ES-I3 (cell line): ENCODE results near the gene CD8B.
"Not testable (repeated sequence)": the region's sequence is repeated elsewhere in the genome, so short reads cannot be mapped to it uniquely, and the experiment has no call there.

ENCODE experiments used
- H3K36me3 ChIP-seq: 2 replicates; pipeline ENCODE4 v1.6.1; 2013; ENCODE audit warnings: mild to moderate bottlenecking, low read length, control low read depth, moderate library complexity; ENCODE audit not compliant: insufficient read depth
- H3K4me1 ChIP-seq: 2 replicates; pipeline ENCODE4 v1.6.1; 2013; ENCODE audit warnings: mild to moderate bottlenecking, control low read depth, low read length; ENCODE audit not compliant: insufficient read depth
- H3K9ac ChIP-seq: 2 replicates; pipeline ENCODE4 v1.6.1; 2013; ENCODE audit warnings: low read depth, mild to moderate bottlenecking, low read length, moderate library complexity
- H3K9me3 ChIP-seq: 2 replicates; pipeline ENCODE4 v1.6.1; 2013; ENCODE audit warnings: mild to moderate bottlenecking, low read length, moderate library complexity; ENCODE audit not compliant: control insufficient read depth, insufficient read depth

CD8B gene

DNA sequence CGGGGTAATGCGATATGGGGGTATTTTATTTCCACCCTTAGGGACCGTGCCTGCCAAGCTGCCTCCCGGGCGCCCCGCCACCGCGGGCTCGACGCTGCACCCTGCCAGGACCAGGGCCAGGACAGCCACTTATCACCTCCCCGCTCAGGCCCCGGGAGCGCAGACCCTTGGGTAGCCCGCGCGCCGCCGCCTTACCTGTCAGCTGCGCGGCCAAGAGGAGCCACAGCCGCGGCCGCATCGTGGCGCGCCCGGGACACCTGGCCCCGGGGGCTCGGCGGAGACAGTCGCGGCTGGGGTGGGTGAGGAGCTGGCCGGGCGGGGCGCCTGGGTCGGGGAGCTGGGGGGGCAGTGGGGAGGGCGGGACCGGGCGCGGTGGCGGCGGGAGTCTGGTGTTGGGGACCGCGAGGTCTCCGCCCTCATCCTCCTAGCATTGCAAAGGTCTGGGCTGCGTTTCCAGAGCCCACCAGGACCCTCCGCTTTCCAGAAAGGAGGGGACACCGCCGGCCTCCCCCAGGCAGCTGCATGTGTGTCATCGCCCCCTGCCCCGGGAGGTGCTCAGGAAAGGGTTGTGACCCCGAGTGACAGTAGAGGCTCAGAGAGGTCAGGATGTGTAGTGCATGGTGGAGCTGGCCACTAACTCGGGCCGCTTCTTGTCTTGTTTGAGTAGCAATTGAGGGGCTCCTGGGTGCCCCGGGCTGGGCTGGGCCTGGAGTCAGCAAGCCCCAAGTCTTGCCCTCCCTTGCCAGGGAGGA is at the start of gene CD8B:
TSS of gene CD8B (minus strand) at position 259 of the 752 bp plus-strand sequence. CDS start at position 238, 21 bp downstream.
- not testable (repeated sequence) for H3K36me3 ChIP-seq, H3K4me1 ChIP-seq, H3K9me3 ChIP-seq
- H3K9ac ChIP-seq = peak within 1 kb of the TSS; percentile 50; the same call in 1 of the 2 replicates

DNA sequence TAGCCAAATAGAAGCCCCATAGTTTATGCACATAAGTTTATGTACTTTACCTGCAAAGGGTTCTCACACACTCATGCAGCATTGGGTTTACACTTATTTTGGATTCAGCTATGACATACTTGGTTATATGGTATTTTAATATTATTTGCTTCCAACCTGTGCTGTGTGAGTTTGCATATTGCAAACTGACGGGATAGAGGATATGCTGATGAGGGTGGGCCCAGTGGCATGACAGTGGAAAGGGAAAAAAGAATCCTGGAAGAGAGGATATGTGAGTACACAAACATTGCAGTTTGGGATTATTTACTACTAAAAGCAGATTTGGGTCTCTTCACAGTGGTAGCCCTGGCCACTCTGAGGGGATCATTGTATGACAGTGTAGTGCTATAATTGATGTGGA is 44.2 kb upstream of the CD8B start:
- not testable (repeated sequence) for H3K4me1 ChIP-seq, H3K36me3 ChIP-seq, H3K9ac ChIP-seq, H3K9me3 ChIP-seq

DNA sequence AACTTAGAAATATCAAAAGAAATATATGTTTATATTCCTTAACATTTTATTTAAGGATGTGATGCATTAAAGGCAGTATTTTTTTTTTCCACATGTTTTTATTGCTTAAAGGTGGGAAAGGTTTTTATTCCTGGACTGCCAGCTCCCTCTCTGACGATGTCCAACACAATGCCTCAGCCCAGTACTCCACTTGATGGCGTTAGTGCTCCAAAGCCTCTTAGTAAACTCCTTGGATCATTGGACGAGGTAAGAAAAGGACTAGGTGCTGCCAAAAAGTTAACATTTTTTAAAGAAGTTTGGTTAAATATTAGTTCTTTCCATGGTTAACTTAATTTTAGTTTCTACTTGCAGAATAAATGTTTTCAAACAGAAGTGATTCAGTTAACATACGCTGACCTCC is 39.0 kb upstream of the CD8B start:
- H3K9me3 ChIP-seq, H3K4me1 ChIP-seq, H3K36me3 ChIP-seq, H3K9ac ChIP-seq: not testable (repeated sequence)

DNA sequence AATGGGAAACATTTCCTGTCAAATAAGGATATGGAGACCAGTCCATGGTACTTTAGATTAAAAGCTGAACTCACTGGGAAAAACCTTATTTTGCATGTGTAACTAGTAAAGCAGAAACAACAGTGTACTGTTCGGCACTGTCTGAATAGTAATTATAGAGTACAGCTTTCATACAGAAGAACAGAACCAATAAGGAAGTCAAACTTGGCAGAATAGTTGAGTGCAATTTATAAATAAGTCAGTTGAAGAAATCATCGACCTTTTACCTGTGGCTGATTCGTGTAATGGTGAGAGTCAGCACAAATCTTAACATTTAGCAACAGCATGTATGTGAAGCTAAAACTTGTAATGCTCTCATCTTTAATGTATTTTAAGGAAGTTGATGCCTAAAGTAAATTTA is 24.3 kb upstream of the CD8B start:
- H3K4me1 ChIP-seq, H3K9ac ChIP-seq, H3K36me3 ChIP-seq, H3K9me3 ChIP-seq: not testable (repeated sequence)

DNA sequence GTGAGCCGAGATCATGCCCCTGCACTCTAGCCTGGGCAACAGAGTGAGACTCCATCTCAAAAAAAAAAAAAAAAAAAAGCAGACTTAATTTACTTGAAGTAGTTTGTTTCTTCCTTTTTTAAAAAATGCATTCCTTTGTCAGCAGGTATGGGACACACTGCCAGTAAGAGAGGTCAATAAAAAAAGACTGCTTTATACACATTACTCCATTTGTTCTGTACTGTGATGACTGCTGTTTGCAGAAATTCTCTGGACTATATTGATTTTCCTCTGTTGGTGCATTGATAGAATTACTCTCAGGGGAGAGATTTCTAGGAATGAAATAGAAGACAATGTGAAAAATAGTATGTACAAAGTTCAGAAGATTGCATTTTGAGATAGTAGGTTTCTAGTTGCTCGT is 21.2 kb upstream of the CD8B start:
- not testable (repeated sequence) for H3K4me1 ChIP-seq, H3K36me3 ChIP-seq, H3K9ac ChIP-seq, H3K9me3 ChIP-seq

DNA sequence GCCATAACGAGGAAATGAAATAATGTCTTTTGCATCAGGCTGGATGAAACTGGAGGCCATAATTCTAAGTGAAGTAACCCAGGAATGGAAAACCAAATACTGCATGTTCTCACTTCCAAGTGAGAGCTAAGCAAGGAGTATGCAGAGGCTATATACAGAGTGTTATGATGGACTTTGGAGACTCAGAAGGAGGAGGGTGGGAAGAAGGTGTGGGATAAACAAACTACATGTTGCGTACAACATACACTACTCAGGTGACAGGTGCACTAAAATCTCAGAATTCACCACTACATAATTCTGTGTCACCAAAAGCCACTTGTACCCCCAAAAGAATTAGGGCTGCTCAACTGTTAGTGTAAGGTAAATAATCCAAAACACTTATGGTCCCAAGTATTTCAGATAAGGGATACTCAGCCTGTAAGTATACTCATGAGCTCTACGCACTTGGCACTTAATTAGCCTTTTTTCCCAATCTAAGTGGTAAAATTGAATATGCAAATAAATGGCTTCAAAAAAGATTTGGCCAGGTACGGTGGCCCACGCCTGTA is 20.5 kb upstream of the CD8B start:
- H3K4me1 ChIP-seq, H3K9me3 ChIP-seq, H3K9ac ChIP-seq, H3K36me3 ChIP-seq: not testable (repeated sequence)

DNA sequence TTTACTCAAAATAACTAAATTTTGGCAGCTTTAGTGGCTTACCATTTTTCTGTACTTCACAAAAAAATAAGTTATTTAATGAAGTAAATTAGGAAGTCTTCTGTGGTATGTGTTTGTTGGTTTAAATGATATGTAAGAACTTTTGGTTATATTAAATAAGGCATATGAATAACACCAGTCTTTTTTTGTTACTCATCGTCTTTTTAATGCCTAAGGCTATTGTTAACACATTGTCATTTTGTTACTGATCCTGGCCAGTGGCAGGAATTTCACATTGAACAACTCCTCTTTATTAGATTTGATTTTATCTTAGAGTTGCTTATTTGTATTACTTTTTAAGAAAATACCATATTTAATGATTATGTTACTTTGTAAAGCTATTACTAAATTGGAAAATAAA is 17.3 kb upstream of the CD8B start:
- H3K9ac ChIP-seq, H3K36me3 ChIP-seq, H3K4me1 ChIP-seq, H3K9me3 ChIP-seq: not testable (repeated sequence)

DNA sequence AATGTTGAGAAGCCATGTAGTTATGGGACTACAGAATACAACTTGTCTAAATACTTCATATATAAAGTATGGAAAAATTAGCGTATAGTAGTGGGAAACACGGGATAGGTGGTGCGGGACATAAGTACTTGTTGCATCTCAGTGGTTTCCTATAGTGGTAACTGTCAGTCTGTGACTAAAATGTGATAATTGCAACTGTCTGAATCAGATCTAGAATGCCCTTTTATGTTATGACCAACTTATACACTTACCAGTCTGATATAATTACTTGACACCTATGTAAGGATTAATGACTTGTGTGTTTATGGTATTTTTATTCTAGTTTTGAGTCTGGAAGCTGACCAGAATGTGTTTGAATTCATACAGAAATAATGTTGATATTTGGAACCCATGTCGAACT is 9.3 kb upstream of the CD8B start:
- not testable (repeated sequence) for H3K4me1 ChIP-seq, H3K9me3 ChIP-seq, H3K9ac ChIP-seq, H3K36me3 ChIP-seq

DNA sequence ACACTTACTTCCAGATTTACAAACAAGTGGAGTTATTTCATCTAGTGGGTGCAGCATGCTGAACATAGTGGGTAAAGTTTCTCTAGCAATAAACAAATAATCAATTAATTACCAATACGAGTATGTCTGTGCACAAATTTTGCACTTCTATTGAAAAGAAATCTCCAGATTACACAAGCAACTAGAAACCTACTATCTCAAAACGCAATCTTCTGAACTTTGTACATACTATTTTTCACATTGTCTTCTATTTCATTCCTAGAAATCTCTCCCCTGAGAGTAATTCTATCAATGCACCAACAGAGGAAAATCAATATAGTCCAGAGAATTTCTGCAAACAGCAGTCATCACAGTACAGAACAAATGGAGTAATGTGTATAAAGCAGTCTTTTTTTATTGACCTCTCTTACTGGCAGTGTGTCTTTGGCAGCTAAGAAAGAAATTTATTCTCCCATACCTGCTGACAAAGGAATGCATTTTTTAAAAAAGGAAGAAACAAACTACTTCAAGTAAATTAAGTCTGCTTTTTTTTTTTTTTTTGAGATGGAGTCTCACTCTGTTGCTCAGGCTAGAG is 7.3 kb upstream of the CD8B start:
- H3K9me3 ChIP-seq, H3K4me1 ChIP-seq, H3K36me3 ChIP-seq, H3K9ac ChIP-seq: not testable (repeated sequence)

DNA sequence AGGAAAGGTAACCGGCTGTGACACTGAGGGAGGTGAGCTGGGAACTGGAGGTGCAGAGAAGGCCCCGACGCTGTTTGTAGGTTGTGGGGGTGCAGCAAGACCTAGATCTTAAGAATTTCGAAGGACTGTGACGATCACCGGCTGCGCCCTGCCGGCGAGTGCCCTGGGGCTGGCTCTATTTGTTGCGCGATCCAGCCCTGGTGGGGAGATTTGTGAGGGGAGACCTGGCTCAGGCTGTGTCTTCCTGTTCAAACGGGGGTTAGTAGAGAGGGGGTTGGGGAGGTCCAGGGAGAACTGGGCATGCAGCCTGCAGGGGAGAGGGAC is 656 bp upstream of the CD8B start:
- not testable (repeated sequence) for H3K36me3 ChIP-seq, H3K9me3 ChIP-seq, H3K4me1 ChIP-seq
- H3K9ac ChIP-seq = peak overlapping the region; percentile 24; the same call in 1 of the 2 replicates

DNA sequence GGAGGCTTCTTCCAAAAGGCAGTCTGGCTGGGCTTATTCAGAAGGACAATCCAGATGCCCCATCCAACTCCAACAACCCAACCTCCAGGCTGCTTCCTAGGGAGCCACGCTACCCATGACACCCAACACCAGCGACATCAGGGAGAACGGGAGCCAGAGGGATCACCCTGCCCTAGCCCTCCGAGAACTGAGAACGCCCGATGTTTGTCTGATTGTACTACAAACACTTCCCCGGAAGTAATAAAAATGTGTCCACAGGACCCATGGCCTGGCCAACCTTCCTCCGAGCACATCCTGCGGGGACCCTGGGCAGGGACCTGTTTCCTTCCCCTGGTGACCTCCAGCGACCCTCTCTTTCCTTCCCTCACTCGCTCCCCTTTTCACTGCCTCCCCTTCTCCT is 511 bp downstream of the CD8B start:
- not testable (repeated sequence) for H3K36me3 ChIP-seq, H3K4me1 ChIP-seq, H3K9me3 ChIP-seq
- H3K9ac ChIP-seq = peak overlapping the region; percentile 50; the same call in 1 of the 2 replicates

DNA sequence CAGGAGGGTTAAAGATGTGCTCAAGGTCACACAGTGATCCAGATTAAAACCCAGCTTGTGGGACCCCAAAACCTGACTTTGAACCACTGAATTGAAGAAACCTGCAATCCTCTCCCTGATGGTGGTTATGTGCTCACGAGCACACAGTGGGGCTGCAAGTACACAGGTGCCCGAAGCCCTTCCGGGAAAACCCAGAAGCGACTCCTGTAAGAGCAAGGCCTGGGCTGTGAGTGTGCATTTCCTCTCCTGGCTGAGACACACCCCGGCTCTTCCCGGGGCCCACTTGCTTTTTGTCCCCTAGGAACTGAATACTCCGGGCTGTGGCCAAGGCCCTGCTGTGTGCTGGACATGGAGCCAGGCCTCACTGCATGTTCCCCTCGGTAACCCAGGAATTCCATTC is 1.1 kb downstream of the CD8B start:
- H3K36me3 ChIP-seq, H3K9me3 ChIP-seq, H3K9ac ChIP-seq, H3K4me1 ChIP-seq: not testable (repeated sequence)

DNA sequence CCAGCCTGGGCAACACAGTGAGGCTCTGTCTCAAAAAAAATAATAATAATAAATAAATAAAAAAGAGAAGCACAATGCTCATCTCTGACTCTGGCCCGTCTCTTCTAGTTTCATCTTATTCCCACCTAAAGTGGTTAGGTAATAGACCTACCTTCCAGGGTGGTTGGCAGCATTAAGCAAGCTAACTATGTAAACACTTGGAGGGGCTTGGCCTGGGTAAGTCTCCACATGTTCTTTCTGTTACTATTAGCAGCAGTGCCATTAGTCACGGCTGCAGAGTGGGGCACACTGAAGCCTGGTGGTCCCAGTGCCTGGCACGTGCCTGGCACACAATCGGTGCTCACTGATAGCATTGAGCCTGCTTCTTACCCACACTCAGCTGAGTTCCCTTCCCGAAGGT is 4.0 kb downstream of the CD8B start:
- H3K36me3 ChIP-seq, H3K9me3 ChIP-seq, H3K4me1 ChIP-seq, H3K9ac ChIP-seq: not testable (repeated sequence)

DNA sequence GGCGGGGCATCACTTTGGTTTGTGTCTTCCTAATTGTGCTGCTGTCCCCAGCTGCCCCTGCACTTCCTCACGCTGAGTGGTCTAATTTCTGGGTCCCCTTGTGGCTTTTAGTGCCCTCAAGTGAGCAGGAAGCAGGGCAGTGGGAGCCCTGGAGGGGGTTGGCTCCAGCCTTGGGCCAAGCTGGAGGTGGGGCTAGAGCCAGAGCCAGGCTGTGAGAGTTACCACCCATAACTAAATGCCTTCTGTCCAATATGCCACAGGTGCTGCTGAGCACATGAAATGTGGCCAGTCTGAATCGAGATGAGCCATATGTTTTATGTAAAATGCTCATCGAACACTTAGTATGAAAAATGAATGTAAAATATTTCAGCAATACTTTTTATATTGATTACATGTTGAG is 5.2 kb downstream of the CD8B start:
- H3K9me3 ChIP-seq, H3K9ac ChIP-seq, H3K36me3 ChIP-seq, H3K4me1 ChIP-seq: not testable (repeated sequence)

DNA sequence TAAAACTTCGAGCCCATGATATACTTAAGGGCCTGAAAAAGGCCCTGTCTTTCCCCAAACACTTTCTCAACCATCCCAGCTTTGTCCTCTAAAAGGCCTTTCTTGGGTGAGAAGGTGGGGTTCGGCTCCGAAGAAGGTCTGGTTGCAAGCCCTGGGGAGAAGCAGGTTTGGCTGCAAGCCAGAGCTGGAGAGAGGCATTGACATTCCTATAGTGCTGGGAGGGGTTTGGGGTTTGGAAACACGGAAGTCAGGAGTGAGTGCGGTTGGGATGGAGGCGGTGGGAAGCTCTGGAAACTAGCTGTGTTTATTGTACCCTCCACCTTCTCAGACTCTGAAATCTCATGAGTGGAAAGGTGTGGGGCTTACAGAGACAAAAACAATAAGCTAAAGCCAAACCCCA is 5.7 kb downstream of the CD8B start:
- H3K9ac ChIP-seq, H3K4me1 ChIP-seq, H3K9me3 ChIP-seq, H3K36me3 ChIP-seq: not testable (repeated sequence)

DNA sequence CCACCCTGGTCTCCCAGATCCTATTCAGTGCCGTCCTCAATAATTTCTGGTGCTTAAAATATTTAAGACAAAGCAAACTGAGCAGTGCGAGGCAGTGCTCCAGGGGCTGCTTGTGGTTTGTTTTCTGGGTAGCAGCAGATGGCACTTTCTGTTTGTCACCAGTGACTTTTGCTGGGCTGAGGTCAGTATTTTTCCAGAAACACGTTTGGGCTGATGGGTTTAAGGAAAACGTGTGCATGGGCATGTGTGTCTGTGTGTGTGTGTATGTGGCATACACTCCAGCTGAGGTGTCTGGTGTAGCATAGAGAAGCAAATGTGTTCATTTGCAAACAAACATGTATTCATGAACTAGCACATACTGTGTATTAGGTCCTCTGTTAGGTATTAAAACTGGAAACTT is 10.1 kb downstream of the CD8B start:
- not testable (repeated sequence) for H3K9me3 ChIP-seq, H3K9ac ChIP-seq, H3K4me1 ChIP-seq, H3K36me3 ChIP-seq
